H1 (cell line): ENCODE data around the gene WDFY4. TPM values are rescaled to one million over a fixed set of nuclear protein-coding genes. Genes with fewer than 3 reads are reported as not detected.

ENCODE experiments used
- CTCF ChIA-PET: fragments of 300-600 bp; sonication (Branson Sonifier 250); formaldehyde crosslinking; loops from one replicate; lab custom pipeline; 2021; ENCODE audit not compliant: partially characterized antibody; lab: Charles Lee
- POLR2A ChIA-PET: fragments of 300-600 bp; sonication (Branson Sonifier 250); formaldehyde crosslinking; loops from one replicate; lab custom pipeline; 2021; ENCODE audit warnings: inconsistent platforms; ENCODE audit not compliant: partially characterized antibody; lab: Charles Lee
- DNase-seq, 2 experiments: peaks; one replicate each; pipeline versions ENCODE4 v3.0.0 to v3.0.0-alpha.2; 2010 to 2022; ENCODE audit warnings: low spot score in 2 of 2, low read depth in 1 of 2, mixed read lengths in 1 of 2
- FAIRE-seq: peaks from 2 replicates; lab custom pipeline; 2011; peaks lifted over from hg19 to GRCh38; lab: Jason Lieb, UNC
- H2AFZ ChIP-seq: 2 replicates; pipeline ENCODE4 v1.8.1; 2012; ENCODE audit warnings: low read length, inconsistent platforms
- H2AK5ac ChIP-seq: 2 replicates; pipeline ENCODE4 v1.6.1; 2013; ENCODE audit warnings: low read depth, low read length
- H2BK120ac ChIP-seq: replicated peaks from 2 replicates; pipeline ENCODE3; 2013; ENCODE audit warnings: low read depth, low read length, inconsistent platforms
- H2BK12ac ChIP-seq: 2 replicates; pipeline ENCODE4 v1.6.1; 2013; ENCODE audit warnings: low read depth, low read length
- H2BK15ac ChIP-seq: 2 replicates; pipeline ENCODE4 v1.6.1; 2013; ENCODE audit warnings: low read length
- H2BK20ac ChIP-seq: 2 replicates; pipeline ENCODE4 v1.6.1; 2013; ENCODE audit warnings: low read length
- H2BK5ac ChIP-seq: 2 replicates; pipeline ENCODE4 v1.6.1; 2013; ENCODE audit warnings: low read depth, low read length
- H3K14ac ChIP-seq: 2 replicates; pipeline ENCODE4 v1.6.1; 2013; ENCODE audit warnings: inconsistent platforms; ENCODE audit not compliant: insufficient read length
- H3K18ac ChIP-seq: 2 replicates; pipeline ENCODE4 v1.6.1; 2013; ENCODE audit warnings: low read length; ENCODE audit errors: extremely low read depth
- H3K23ac ChIP-seq: 2 replicates; pipeline ENCODE4 v1.6.1; 2013; ENCODE audit warnings: inconsistent platforms; ENCODE audit not compliant: insufficient read length
- H3K23me2 ChIP-seq: 2 replicates; pipeline ENCODE4 v1.6.1; 2013; ENCODE audit warnings: low read depth, low read length
- H3K27ac ChIP-seq: 2 replicates; pipeline ENCODE4 v1.6.1; 2011; ENCODE audit warnings: low read depth, low read length, inconsistent platforms
- H3K27me3 ChIP-seq, 4 experiments: replicated peaks in 1 of 4; 1 replicate in 1 of 4; 2 replicates in 3 of 4; pipeline versions ENCODE4 v1.6.1 to v1.8.1; 2011 to 2013; ENCODE audit warnings: low read length in 3 of 4, mild to moderate bottlenecking in 3 of 4, inconsistent platforms in 2 of 4, mixed read lengths in 2 of 4, moderate library complexity in 1 of 4; ENCODE audit not compliant: control insufficient read depth in 3 of 4, insufficient read depth in 3 of 4; ENCODE audit errors: extremely low read depth in 1 of 4
- H3K36me3 ChIP-seq, 4 experiments: 2 replicates each; pipeline versions ENCODE4 v1.6.1 to v1.8.1; 2011 to 2013; ENCODE audit warnings: mild to moderate bottlenecking in 4 of 4, low read length in 3 of 4, moderate library complexity in 2 of 4, control low read depth in 1 of 4, inconsistent platforms in 1 of 4; ENCODE audit not compliant: insufficient read depth in 4 of 4, control insufficient read depth in 2 of 4
- H3K4ac ChIP-seq: replicated peaks from 2 replicates; pipeline ENCODE3; 2013; ENCODE audit warnings: low read length, low read depth, mixed read lengths, inconsistent platforms; ENCODE audit not compliant: insufficient read length
- H3K4me1 ChIP-seq, 4 experiments: replicated peaks in 1 of 4; 1 replicate in 1 of 4; 2 replicates in 3 of 4; pipeline versions ENCODE4 v1.6.1 to v1.8.1; 2011 to 2013; ENCODE audit warnings: low read length in 3 of 4, inconsistent platforms in 2 of 4, mixed read lengths in 1 of 4; ENCODE audit not compliant: insufficient read depth in 4 of 4, control insufficient read depth in 3 of 4
- H3K4me2 ChIP-seq, 2 experiments: 2 replicates each; pipeline versions ENCODE4 v1.6.1 to v1.8.1; 2011 to 2013; ENCODE audit warnings: low read depth in 2 of 2, low read length in 2 of 2, control low read depth in 1 of 2, inconsistent platforms in 1 of 2, mild to moderate bottlenecking in 1 of 2; ENCODE audit not compliant: insufficient read depth in 1 of 2
- H3K4me3 ChIP-seq, 4 experiments: fragments of 200-600, 300-600 bp in 1 of 4; sonication (generic), shearing (Covaris generic), sonication (Bioruptor Twin) in 1 of 4; 2 replicates each; pipeline versions ENCODE4 v1.5.1 to v1.8.1; 2011 to 2016; ENCODE audit warnings: low read length in 4 of 4, low read depth in 3 of 4, control low read depth in 2 of 4, inconsistent platforms in 2 of 4, mild to moderate bottlenecking in 2 of 4, mixed read lengths in 1 of 4, moderate library complexity in 1 of 4; ENCODE audit not compliant: insufficient read depth in 2 of 4; ENCODE audit errors: extremely low read depth in 1 of 4
- H3K56ac ChIP-seq: replicated peaks from 2 replicates; pipeline ENCODE3; 2013; ENCODE audit warnings: low read depth, mild to moderate bottlenecking, mixed read lengths, low read length, inconsistent platforms; ENCODE audit not compliant: insufficient read length
- H3K79me1 ChIP-seq: 2 replicates; pipeline ENCODE4 v1.6.1; 2013; ENCODE audit warnings: low read depth, low read length, control low read depth
- H3K79me2 ChIP-seq, 2 experiments: 2 replicates each; pipeline versions ENCODE4 v1.6.1 to v1.8.1; 2012 to 2013; ENCODE audit warnings: low read length in 2 of 2, mild to moderate bottlenecking in 2 of 2, inconsistent platforms in 1 of 2; ENCODE audit not compliant: insufficient read depth in 2 of 2, control insufficient read depth in 1 of 2
- H3K9ac ChIP-seq, 4 experiments: replicated peaks in 1 of 4; 1 replicate in 1 of 4; 2 replicates in 3 of 4; pipeline versions ENCODE4 v1.6.1 to v1.8.1; 2011 to 2013; ENCODE audit warnings: low read depth in 3 of 4, low read length in 3 of 4, control low read depth in 2 of 4, mild to moderate bottlenecking in 2 of 4, moderate library complexity in 2 of 4, inconsistent platforms in 1 of 4; ENCODE audit errors: extremely low read depth in 1 of 4
- H3K9me3 ChIP-seq, 2 experiments: 2 replicates each; pipeline versions ENCODE4 v1.6.1 to v1.8.1; 2012 to 2013; ENCODE audit warnings: mild to moderate bottlenecking in 2 of 2, moderate library complexity in 2 of 2, control low read depth in 1 of 2, inconsistent platforms in 1 of 2, low read depth in 1 of 2, low read length in 1 of 2, mixed read lengths in 1 of 2; ENCODE audit not compliant: insufficient read depth in 2 of 2
- H4K20me1 ChIP-seq, 2 experiments: replicated peaks in 1 of 2; 2 replicates each; pipeline versions ENCODE3 to v1.8.1; 2011 to 2013; ENCODE audit warnings: inconsistent platforms in 2 of 2, low read length in 2 of 2, mild to moderate bottlenecking in 1 of 2; ENCODE audit not compliant: insufficient read depth in 2 of 2, control insufficient read depth in 1 of 2
- H4K5ac ChIP-seq: 2 replicates; pipeline ENCODE4 v1.6.1; 2013; ENCODE audit warnings: low read length, low read depth, mixed read lengths, inconsistent platforms; ENCODE audit not compliant: insufficient read length
- H4K8ac ChIP-seq: 2 replicates; pipeline ENCODE4 v1.8.0; 2013; ENCODE audit warnings: mild to moderate bottlenecking, moderate library complexity, low read length, inconsistent platforms; ENCODE audit not compliant: insufficient read depth; ENCODE audit errors: extremely low read depth
- H4K91ac ChIP-seq: replicated peaks from 2 replicates; pipeline ENCODE3; 2013; ENCODE audit warnings: low read length, mixed read lengths, inconsistent platforms; ENCODE audit not compliant: insufficient read length
- BRCA1 ChIP-seq: IDR thresholded peaks from 2 replicates; pipeline ENCODE4 v1.6.1; 2012; ENCODE audit warnings: low read depth, low read length, improper control_type of control experiment
- HDAC6 ChIP-seq: IDR thresholded peaks from one replicate; pipeline ENCODE4 v1.7.1; 2012; ENCODE audit warnings: low read depth, mild to moderate bottlenecking, inconsistent platforms, low read length, moderate library complexity
- RNF2 ChIP-seq: fragments of 200-900, 300-1000 bp; sonication (generic); IDR thresholded peaks from 2 replicates; pipeline ENCODE4 v1.7.1; 2016; ENCODE audit warnings: borderline replicate concordance, low read depth, mild to moderate bottlenecking, antibody characterized with exemption, low read length; ENCODE audit not compliant: poor library complexity, severe bottlenecking; ENCODE audit errors: missing control alignments
- ZNF274 ChIP-seq: IDR thresholded peaks from 2 replicates; pipeline ENCODE4 v1.7.0; 2012; ENCODE audit warnings: low read length, borderline replicate concordance; ENCODE audit errors: extremely low read depth
- WGBS, 2 experiments: shearing (Covaris generic) in 1 of 2; methylation state at CpG; one replicate each; pipeline versions ENCODE4 v1.1.6 to v1.1.7; 2013 to 2015; ENCODE audit warnings: low lambda C conversion rate in 2 of 2, mixed read lengths in 2 of 2, inconsistent platforms in 1 of 2, low coverage in 1 of 2, missing lambda C conversion rate in 1 of 2; ENCODE audit not compliant: insufficient replicate concordance in 2 of 2, insufficient coverage in 1 of 2, insufficient read length in 1 of 2; ENCODE audit errors: extremely low coverage in 1 of 2, missing lambda C conversion rate in 1 of 2; 5-methylcytosine and 5-hydroxymethylcytosine counted together
- polyA plus RNA-seq, 7 experiments: library from polyadenylated mRNA; depleted of rRNA in 3 of 7; stranded (reverse) in 5 of 7; unstranded in 2 of 7; fragments of >200 nt in 5 of 7; fragments of 200-250 nt in 2 of 7; gene quantifications; 1 replicate in 5 of 7; 2 replicates in 1 of 7; 4 replicates in 1 of 7; pipeline versions ENCODE4 v1.2.1 to v1.2.3, GENCODE V29; 2011 to 2013; ENCODE audit warnings: missing spikeins in 2 of 7, mixed read lengths in 2 of 7
- total RNA-seq: library from RNA; stranded (reverse); fragmentation: NEBNext Ultra II Directional; extraction: Animal tissue kit (Norgen Biotek cat#: 25700); gene quantifications from 2 replicates; pipeline ENCODE4 v1.2.1, GENCODE V29; 2021

The WDFY4 gene
- total and polyA plus RNA-seq, 2 of the 8 experiments (the other 6 are each of a cell fraction or from before 2014, with no cell fraction given) = not detected

GRCh38 chr10:49008091-49008490 is 323.4 kb downstream of the WDFY4 start:
- 100% methylated on average over 1 of the region's 1 CpG; no CpG with 5 or more reads in 1 of the 2 experiments for WGBS, 2 experiments
- H2AK5ac ChIP-seq = no peak overlapping the region

More at GRCh38 chr10:49008091-49008490, 323.4 kb downstream of the WDFY4 start:
- H3K4me1 ChIP-seq = no peaks in the 10 kb centered on the region
- no peak overlapping the region for H3K4me3 ChIP-seq
- no peak overlapping the region for H2BK120ac ChIP-seq
- H2BK12ac ChIP-seq = no peak overlapping the region
- H4K91ac ChIP-seq = no peak overlapping the region
- H3K9ac ChIP-seq = no peak overlapping the region
- H3K27me3 ChIP-seq = no peaks in the 10 kb centered on the region; a peak in 1 of 7 replicates
- no peak overlapping the region for H3K23ac ChIP-seq
- no peaks in the 10 kb centered on the region for H3K23me2 ChIP-seq
- no peak overlapping the region for H2BK5ac ChIP-seq
- ChIA-PET POLR2A (no interaction called here), CTCF (interaction anchor here (0.6 to 1.3 kb wide), 3 partner anchors 74 to 604 kb away, joined by 3 read pairs; partner anchors contain the start of gene VSTM4)
- no peaks in the 10 kb centered on the region for H3K9me3 ChIP-seq
- H4K8ac ChIP-seq = no peak overlapping the region
- no peak overlapping the region for H3K4ac ChIP-seq
- TF ChIP-seq ZNF274 (no peak), RNF2 (no peak), BRCA1 (no peak), HDAC6 (no peak)
- H3K4me2 ChIP-seq = no peak overlapping the region
- DNase-seq (no peak), FAIRE-seq (no peak)
- H3K56ac ChIP-seq = no peak overlapping the region
- H3K79me1 ChIP-seq = no peaks in the 10 kb centered on the region
- no peak overlapping the region for H4K5ac ChIP-seq
- no peaks in the 10 kb centered on the region for H3K79me2 ChIP-seq
- no peak overlapping the region for H2BK20ac ChIP-seq
- no peak overlapping the region for H2BK15ac ChIP-seq
- H4K20me1 ChIP-seq = no peaks in the 10 kb centered on the region
- H2AFZ ChIP-seq = no peak overlapping the region
- H3K14ac ChIP-seq = no peak overlapping the region
- no peak overlapping the region for H3K18ac ChIP-seq
- no peak overlapping the region for H3K27ac ChIP-seq
- no peaks in the 10 kb centered on the region for H3K36me3 ChIP-seq
